ENCODE results near the gene VDAC1. TPM values are rescaled to one million over a fixed set of nuclear protein-coding genes. Genes with fewer than 3 reads are reported as not detected.

VDAC1 gene
- total and polyA plus RNA-seq, 2 experiments from 2014 or later: 216 to 282 TPM

DNA sequence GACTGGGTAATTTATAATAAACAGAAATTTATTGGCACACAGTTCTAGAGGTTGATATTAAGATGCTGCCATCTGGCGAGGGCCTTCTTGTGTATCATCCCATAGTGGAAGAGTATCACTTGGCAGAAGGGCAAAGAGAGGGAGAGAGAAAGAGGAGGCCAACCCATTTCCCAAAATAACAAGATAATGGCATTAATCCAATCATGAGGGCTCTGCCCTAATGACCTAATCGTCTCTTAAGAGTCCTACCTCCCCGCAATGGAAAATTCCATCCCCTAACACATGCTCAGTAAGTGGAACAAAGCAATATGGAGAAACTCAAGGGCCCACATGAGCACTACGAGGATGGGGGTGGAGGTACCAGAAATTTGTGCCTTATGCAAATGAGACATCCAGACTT lies 17.6 kb upstream of the VDAC1 start:
- Histone ChIP-seq H3K27me3 (no peaks in the 10 kb centered on the region), H3K79me2 (no peaks in the 10 kb centered on the region), H4K20me1 (ENCODE audit: insufficient read depth, poor library complexity, severe bottlenecking) (no peaks in the 10 kb centered on the region), H3K4me3 (no peak overlapping the region), H3K27ac (no peak overlapping the region), H3K4me1 (ENCODE audit: insufficient read depth) (peaks cover 20% of the 10 kb centered on the region), H3K9me2 (replicated peaks; ENCODE audit: insufficient read depth) (no peaks in the 10 kb centered on the region), H3K4me2 (no peak overlapping the region), H2AFZ (no peak overlapping the region), H3K36me3 (replicated peaks; ENCODE audit: insufficient read depth, low read depth) (no peaks in the 10 kb centered on the region), H3K9me3 (ENCODE audit: low read depth) (no peaks in the 10 kb centered on the region)
- no peak for DNase-seq (ENCODE audit: low spot score)
- no peak for TF ChIP-seq EZH2 (IDR thresholded peaks at IDR 0.05; ENCODE audit: borderline replicate concordance)
- TF ChIP-seq, protein P1, sequence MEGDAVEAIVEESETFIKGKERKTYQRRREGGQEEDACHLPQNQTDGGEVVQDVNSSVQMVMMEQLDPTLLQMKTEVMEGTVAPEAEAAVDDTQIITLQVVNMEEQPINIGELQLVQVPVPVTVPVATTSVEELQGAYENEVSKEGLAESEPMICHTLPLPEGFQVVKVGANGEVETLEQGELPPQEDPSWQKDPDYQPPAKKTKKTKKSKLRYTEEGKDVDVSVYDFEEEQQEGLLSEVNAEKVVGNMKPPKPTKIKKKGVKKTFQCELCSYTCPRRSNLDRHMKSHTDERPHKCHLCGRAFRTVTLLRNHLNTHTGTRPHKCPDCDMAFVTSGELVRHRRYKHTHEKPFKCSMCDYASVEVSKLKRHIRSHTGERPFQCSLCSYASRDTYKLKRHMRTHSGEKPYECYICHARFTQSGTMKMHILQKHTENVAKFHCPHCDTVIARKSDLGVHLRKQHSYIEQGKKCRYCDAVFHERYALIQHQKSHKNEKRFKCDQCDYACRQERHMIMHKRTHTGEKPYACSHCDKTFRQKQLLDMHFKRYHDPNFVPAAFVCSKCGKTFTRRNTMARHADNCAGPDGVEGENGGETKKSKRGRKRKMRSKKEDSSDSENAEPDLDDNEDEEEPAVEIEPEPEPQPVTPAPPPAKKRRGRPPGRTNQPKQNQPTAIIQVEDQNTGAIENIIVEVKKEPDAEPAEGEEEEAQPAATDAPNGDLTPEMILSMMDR (IDR thresholded peaks at IDR 0.05; ENCODE audit: poor library complexity): no peak
- TF ChIP-seq EZH2phosphoT487 (IDR thresholded peaks at IDR 0.05; ENCODE audit: low read depth, severe bottlenecking, unreplicated experiment): no peak
- WGBS (ENCODE audit: low lambda C conversion rate, missing lambda C conversion rate): 89% methylated on average over 4 of the region's 4 CpGs

DNA sequence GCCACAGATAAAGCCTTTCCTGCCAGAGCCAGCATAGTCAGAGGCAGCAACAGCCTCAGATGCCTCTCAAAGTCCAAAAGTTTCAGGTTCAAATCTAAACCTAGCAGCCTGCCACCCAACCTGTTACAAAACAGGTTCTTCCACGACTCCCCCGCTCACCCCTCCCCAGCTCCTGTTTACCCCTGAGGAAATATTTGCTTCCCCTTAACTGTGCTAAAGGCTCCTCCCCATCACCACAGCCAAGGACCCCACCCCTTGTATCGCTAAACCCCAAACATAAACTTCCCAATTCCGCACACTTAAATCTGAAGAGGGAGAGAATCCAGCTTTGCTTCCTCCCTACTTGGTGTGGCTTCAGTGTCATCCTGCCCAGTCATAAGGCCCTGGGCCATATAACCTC lies 15.4 kb upstream of the VDAC1 start:
- 44% methylated on average over 4 of the region's 4 CpGs for WGBS (ENCODE audit: low lambda C conversion rate, missing lambda C conversion rate)
- Histone ChIP-seq H3K4me3 (no peak overlapping the region), H3K36me3 (replicated peaks; ENCODE audit: insufficient read depth, low read depth) (no peaks in the 10 kb centered on the region), H3K79me2 (no peaks in the 10 kb centered on the region), H3K4me2 (peak overlapping the region; percentile 39), H3K4me1 (ENCODE audit: insufficient read depth) (peaks cover 20% of the 10 kb centered on the region), H3K27me3 (no peaks in the 10 kb centered on the region), H3K9me3 (ENCODE audit: low read depth) (no peaks in the 10 kb centered on the region), H4K20me1 (ENCODE audit: insufficient read depth, poor library complexity, severe bottlenecking) (no peaks in the 10 kb centered on the region), H3K9me2 (replicated peaks; ENCODE audit: insufficient read depth) (no peaks in the 10 kb centered on the region), H2AFZ (no peak overlapping the region), H3K27ac (peak overlapping the region; percentile 97)
- TF ChIP-seq EZH2phosphoT487 (IDR thresholded peaks at IDR 0.05; ENCODE audit: low read depth, severe bottlenecking, unreplicated experiment) (no peak), EZH2 (IDR thresholded peaks at IDR 0.05; ENCODE audit: borderline replicate concordance) (no peak)
- TF ChIP-seq, protein P1 (IDR thresholded peaks at IDR 0.05; ENCODE audit: poor library complexity): no peak
- peak; percentile 54 for DNase-seq (ENCODE audit: low spot score)

- Histone ChIP-seq H3K79me2 (no peaks in the 10 kb centered on the region), H3K9me3 (ENCODE audit: low read depth) (no peaks in the 10 kb centered on the region), H3K4me3 (no peak overlapping the region), H3K27me3 (no peaks in the 10 kb centered on the region), H3K4me1 (ENCODE audit: insufficient read depth) (peaks cover 20% of the 10 kb centered on the region), H4K20me1 (ENCODE audit: insufficient read depth, poor library complexity, severe bottlenecking) (no peaks in the 10 kb centered on the region), H2AFZ (no peak overlapping the region), H3K9me2 (replicated peaks; ENCODE audit: insufficient read depth) (no peaks in the 10 kb centered on the region), H3K4me2 (peak overlapping the region; percentile 39), H3K36me3 (replicated peaks; ENCODE audit: insufficient read depth, low read depth) (no peaks in the 10 kb centered on the region), H3K27ac (peak overlapping the region; percentile 97)
- WGBS (ENCODE audit: low lambda C conversion rate, missing lambda C conversion rate): 57% methylated on average over 4 of the region's 4 CpGs
- no peak for DNase-seq (ENCODE audit: low spot score)
- TF ChIP-seq EZH2 (IDR thresholded peaks at IDR 0.05; ENCODE audit: borderline replicate concordance) (no peak), EZH2phosphoT487 (IDR thresholded peaks at IDR 0.05; ENCODE audit: low read depth, severe bottlenecking, unreplicated experiment) (no peak)
- TF ChIP-seq, protein P1 (IDR thresholded peaks at IDR 0.05; ENCODE audit: poor library complexity): no peak
Observed at GRCh38 chr5:134019636-134020035, 14.9 kb upstream of the VDAC1 start.

DNA sequence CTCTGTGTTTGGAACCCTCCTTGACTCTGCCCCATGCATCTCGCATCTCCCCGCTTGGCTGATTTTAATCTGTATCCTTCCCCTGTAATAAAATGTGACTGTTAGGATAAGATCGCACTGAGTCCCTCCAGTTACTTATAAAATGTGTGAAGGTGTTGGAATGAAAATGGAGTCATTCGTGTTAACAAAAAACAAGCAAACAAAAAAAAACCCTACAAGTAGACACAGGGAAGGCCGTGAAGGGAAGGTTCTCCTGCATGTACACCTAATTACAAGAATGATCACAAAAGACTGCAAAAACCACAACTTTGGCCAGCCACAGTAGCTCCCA lies 14.2 kb upstream of the VDAC1 start:
- no peaks in the 10 kb centered on the region for H3K27me3 ChIP-seq
- no peaks in the 10 kb centered on the region for H3K36me3 ChIP-seq (replicated peaks; ENCODE audit: insufficient read depth, low read depth)

More for the DNA sequence above, 14.2 kb upstream of the VDAC1 start:
- Histone ChIP-seq H3K79me2 (no peaks in the 10 kb centered on the region), H2AFZ (no peak overlapping the region), H3K4me3 (no peak overlapping the region), H3K27ac (peak overlapping the region; percentile 97), H3K4me1 (ENCODE audit: insufficient read depth) (peaks cover 20% of the 10 kb centered on the region), H3K4me2 (peak overlapping the region; percentile 2), H3K9me3 (ENCODE audit: low read depth) (no peaks in the 10 kb centered on the region), H4K20me1 (ENCODE audit: insufficient read depth, poor library complexity, severe bottlenecking) (no peaks in the 10 kb centered on the region), H3K9me2 (replicated peaks; ENCODE audit: insufficient read depth) (no peaks in the 10 kb centered on the region)
- no peak for DNase-seq (ENCODE audit: low spot score)
- 76% methylated on average over 5 of the region's 5 CpGs for WGBS (ENCODE audit: low lambda C conversion rate, missing lambda C conversion rate)
- TF ChIP-seq EZH2 (IDR thresholded peaks at IDR 0.05; ENCODE audit: borderline replicate concordance) (no peak), EZH2phosphoT487 (IDR thresholded peaks at IDR 0.05; ENCODE audit: low read depth, severe bottlenecking, unreplicated experiment) (no peak)
- TF ChIP-seq, protein P1 (IDR thresholded peaks at IDR 0.05; ENCODE audit: poor library complexity): no peak
